ENCODE measurements around the gene RO60. TPM values are rescaled to one million over a fixed set of nuclear protein-coding genes. Genes with fewer than 3 reads are reported as not detected.
"Not testable (repeated sequence)": the region's sequence is repeated elsewhere in the genome, so short reads cannot be mapped to it uniquely, and the experiment has no call there.

The RO60 gene
- total RNA-seq, 1 donor from 2014 or later, result 79.8 TPM

GRCh38 chr1:193016788-193017187, 42.6 kb upstream of the RO60 start:
- H3K36me3 ChIP-seq, result no peaks in the 10 kb centered on the region
- no peak for DNase-seq (ENCODE audit: extremely low spot score in 2 of 2)
- no peaks in the 10 kb centered on the region for H3K4me1 ChIP-seq
- TF ChIP-seq POLR2A (IDR thresholded peaks at IDR 0.05) (no peak), POLR2AphosphoS5 (IDR thresholded peaks at IDR 0.05; ENCODE audit: insufficient read depth in 1 of 2, low read depth in 1 of 2) (no peak), CTCF (IDR thresholded peaks at IDR 0.05) (no peak)
- H3K27ac ChIP-seq, result no peak overlapping the region
- no peaks in the 10 kb centered on the region for H3K9me3 ChIP-seq
- no peak overlapping the region for H3K4me3 ChIP-seq
- intact Hi-C loops (cut with DNase I), result no loop called here
- no peaks in the 10 kb centered on the region for H3K27me3 ChIP-seq

- TF ChIP-seq POLR2A (IDR thresholded peaks at IDR 0.05) (no peak), CTCF (IDR thresholded peaks at IDR 0.05) (peak; percentile 17 to 61 (median 48)), POLR2AphosphoS5 (IDR thresholded peaks at IDR 0.05; ENCODE audit: insufficient read depth in 1 of 2, low read depth in 1 of 2) (peak in 1 of 2 donors; percentile 28)
- H3K27me3 ChIP-seq, result no peaks in the 10 kb centered on the region
- no peaks in the 10 kb centered on the region for H3K4me1 ChIP-seq
- intact Hi-C loops (cut with DNase I), result loop anchor here (10.0 kb wide), 1 partner anchor 545 kb away; no protein-coding TSS in a partner anchor
- DNase-seq (ENCODE audit: extremely low spot score in 2 of 2), result no peak
- H3K9me3 ChIP-seq, result no peaks in the 10 kb centered on the region
- H3K27ac ChIP-seq, result no peak overlapping the region
- no peak overlapping the region for H3K4me3 ChIP-seq
- no peaks in the 10 kb centered on the region for H3K36me3 ChIP-seq
These were observed 39.9 kb upstream of the RO60 start for GRCh38 chr1:193019442-193020026.

GRCh38 chr1:193025218-193025617, 34.2 kb upstream of the RO60 start:
- no peak for TF ChIP-seq CTCF (IDR thresholded peaks at IDR 0.05)
- TF ChIP-seq POLR2AphosphoS5 (IDR thresholded peaks at IDR 0.05; ENCODE audit: insufficient read depth in 1 of 2, low read depth in 1 of 2), result no peak
- Histone ChIP-seq H3K36me3 (peaks cover 0 to 6% of the 10 kb centered on the region in 2 donors), H3K27ac (no peak overlapping the region), H3K4me1 (no peaks in the 10 kb centered on the region), H3K27me3 (no peaks in the 10 kb centered on the region), H3K9me3 (no peaks in the 10 kb centered on the region), H3K4me3 (no peak overlapping the region)
- no peak for DNase-seq (ENCODE audit: extremely low spot score in 2 of 2)
- intact Hi-C loops (cut with DNase I), result loop anchor here (10.0 kb wide), 1 partner anchor 550 kb away; no protein-coding TSS in a partner anchor

- H3K9me3 ChIP-seq, result no peaks in the 10 kb centered on the region
- no peaks in the 10 kb centered on the region for H3K27me3 ChIP-seq
- peaks cover 0 to 6% of the 10 kb centered on the region in 2 donors for H3K36me3 ChIP-seq
- no peaks in the 10 kb centered on the region for H3K4me1 ChIP-seq
- TF ChIP-seq POLR2AphosphoS5 (IDR thresholded peaks at IDR 0.05; ENCODE audit: insufficient read depth in 1 of 2, low read depth in 1 of 2) (no peak), POLR2A (IDR thresholded peaks at IDR 0.05) (no peak), CTCF (IDR thresholded peaks at IDR 0.05) (no peak)
- H3K4me3 ChIP-seq, result no peak overlapping the region
- no peak for DNase-seq (ENCODE audit: extremely low spot score in 2 of 2)
- intact Hi-C loops (cut with DNase I), result no loop called here
- no peak overlapping the region for H3K27ac ChIP-seq
These were observed 29.1 kb upstream of the RO60 start for GRCh38 chr1:193030280-193030679.

- TF ChIP-seq CTCF (IDR thresholded peaks at IDR 0.05), result no peak
- TF ChIP-seq POLR2A (IDR thresholded peaks at IDR 0.05), result no peak
- no peak for TF ChIP-seq POLR2AphosphoS5 (IDR thresholded peaks at IDR 0.05; ENCODE audit: insufficient read depth in 1 of 2, low read depth in 1 of 2)
- Histone ChIP-seq H3K4me1 (no peaks in the 10 kb centered on the region), H3K27ac (no peak overlapping the region), H3K36me3 (peaks cover 0 to 6% of the 10 kb centered on the region in 2 donors), H3K9me3 (no peaks in the 10 kb centered on the region), H3K4me3 (no peak overlapping the region), H3K27me3 (no peaks in the 10 kb centered on the region)
- DNase-seq (ENCODE audit: extremely low spot score in 2 of 2), result no peak
- intact Hi-C loops (cut with DNase I), result no loop called here
These were observed 28.0 kb upstream of the RO60 start for GRCh38 chr1:193031431-193031830.

- H3K4me1 ChIP-seq; intact Hi-C loops (cut with DNase I); DNase-seq (ENCODE audit: extremely low spot score in 2 of 2); H3K4me3 ChIP-seq; H3K36me3 ChIP-seq; H3K27ac ChIP-seq; H3K9me3 ChIP-seq; H3K27me3 ChIP-seq: not testable (repeated sequence)
These were observed 26.6 kb upstream of the RO60 start for GRCh38 chr1:193032643-193033427.
